DMS 273 (cell line): Measurements from ENCODE around the gene PPFIA3.
A peak's percentile ranks its signal among the peaks of the same experiment; 100 is the strongest.
"Not testable (repeated sequence)": the region's sequence is repeated elsewhere in the genome, so short reads cannot be mapped to it uniquely, and the experiment has no call there.

ENCODE experiments used
- DNase-seq: peaks from one replicate; lab custom pipeline; 2025; ENCODE audit not compliant: unreplicated experiment; lab: John Stamatoyannopoulos, UW

PPFIA3 gene

GRCh38 chr19:49173198-49173597 lies 53.9 kb downstream of the PPFIA3 start:
- no peak for DNase-seq

GRCh38 chr19:49180659-49181058 lies 61.3 kb downstream of the PPFIA3 start:
- DNase-seq = no peak

- DNase-seq = not testable (repeated sequence)
These were observed 62.9 kb downstream of the PPFIA3 start for GRCh38 chr19:49182010-49182847.

- DNase-seq = no peak
These were observed 63.6 kb downstream of the PPFIA3 start for GRCh38 chr19:49182848-49183375.

GRCh38 chr19:49186108-49186507 lies 66.8 kb downstream of the PPFIA3 start:
- DNase-seq = no peak

- DNase-seq = no peak
These were observed 69.4 kb downstream of the PPFIA3 start for GRCh38 chr19:49188626-49189200.

- DNase-seq = no peak
These were observed 69.9 kb downstream of the PPFIA3 start for GRCh38 chr19:49189259-49189658.

- DNase-seq = no peak
These were observed 71.4 kb downstream of the PPFIA3 start for GRCh38 chr19:49190781-49191180.

- no peak for DNase-seq
These were observed 74.6 kb downstream of the PPFIA3 start for GRCh38 chr19:49193822-49194394.

GRCh38 chr19:49194408-49194807 lies 75.1 kb downstream of the PPFIA3 start:
- no peak for DNase-seq

GRCh38 chr19:49196527-49197240 lies 77.3 kb downstream of the PPFIA3 start:
- DNase-seq = peak; percentile 56

- peak; percentile 30 for DNase-seq
These were observed 81.0 kb downstream of the PPFIA3 start for GRCh38 chr19:49200238-49200862.
